ENCODE measurements around the gene BYSL.
A peak's percentile ranks its signal among the peaks of the same experiment; 100 is the strongest.
"Not testable (repeated sequence)": the region's sequence is repeated elsewhere in the genome, so short reads cannot be mapped to it uniquely, and the experiment has no call there.

BYSL gene

DNA sequence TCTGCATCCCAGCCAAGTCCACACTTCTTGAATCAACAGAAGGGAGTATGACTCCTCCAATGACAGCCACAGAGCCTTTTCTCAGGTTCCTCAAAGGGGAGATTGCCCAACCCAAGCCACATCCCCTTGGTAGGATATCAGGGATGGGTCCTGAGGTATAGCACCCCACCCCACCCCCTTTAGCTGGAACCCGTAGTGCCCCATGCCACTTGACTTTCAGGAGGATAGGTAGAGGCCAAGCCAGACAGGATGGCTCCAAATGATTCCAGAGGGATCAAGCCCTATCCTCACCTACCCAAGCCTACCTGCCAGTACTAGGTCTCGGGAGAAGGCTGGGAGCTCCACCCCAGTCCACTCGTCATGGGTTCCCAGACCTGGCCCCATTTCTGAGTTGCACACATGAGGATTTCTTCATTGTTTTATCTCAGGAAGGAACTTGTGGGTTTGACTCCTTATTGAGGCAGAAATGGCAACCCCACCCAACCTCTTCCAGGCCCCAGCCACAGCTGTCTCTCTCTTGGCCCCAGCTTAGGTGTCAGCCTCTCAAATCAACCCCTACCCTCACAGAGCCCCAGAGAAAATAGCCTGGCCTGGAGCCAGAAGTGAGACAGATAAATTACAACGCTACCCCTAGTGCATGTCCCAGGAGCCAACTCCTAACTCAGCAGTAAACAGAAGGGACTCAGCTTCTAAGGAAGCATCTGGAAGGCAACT lies 16.7 kb downstream of the BYSL start:
- Histone ChIP-seq H3K9me3 (replicated peaks; ENCODE audit: low read length) (no peaks in the 10 kb centered on the region), H3K4me2 (ENCODE audit: low read length) (peak overlapping the region; percentile 96), H3K9ac (ENCODE audit: low read depth, low read length) (no peak overlapping the region), H3K36me3 (ENCODE audit: insufficient read depth, low read length) (peaks cover 46% of the 10 kb centered on the region), H3K4me3 (ENCODE audit: low read length) (no peak overlapping the region), H3K4me1 (ENCODE audit: control insufficient read depth, insufficient read depth, low read length) (peaks cover 51% of the 10 kb centered on the region), H3K27me3 (ENCODE audit: control insufficient read depth, insufficient read depth, low read length) (no peaks in the 10 kb centered on the region)

DNA sequence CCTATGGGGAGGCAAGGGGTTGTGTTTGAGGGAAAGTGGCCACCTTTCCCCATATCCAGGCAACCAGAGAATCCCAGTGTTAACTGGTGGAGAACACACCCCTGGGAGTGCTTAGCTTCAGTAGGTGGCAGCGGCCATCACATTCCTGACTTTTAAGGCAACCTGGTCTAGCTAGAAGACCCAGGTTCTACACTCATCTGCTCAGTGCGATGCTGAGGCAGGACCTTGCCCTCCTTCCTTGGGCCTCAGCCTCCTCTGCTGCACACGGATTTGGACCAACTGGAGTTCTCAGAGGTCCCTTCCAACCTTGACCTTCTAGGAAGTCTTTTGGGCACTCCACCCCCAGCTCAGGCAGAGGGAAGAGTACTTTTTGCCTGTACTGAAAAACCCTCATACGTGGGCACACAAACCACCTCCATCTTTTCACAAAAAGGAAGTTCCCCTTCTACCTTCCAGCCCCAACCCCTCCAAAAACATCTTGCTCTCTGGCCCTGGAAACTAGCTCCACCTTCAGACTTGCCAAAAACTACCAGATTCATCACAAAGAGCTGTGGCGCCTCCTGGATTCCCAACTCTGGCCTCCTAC lies 17.4 kb downstream of the BYSL start:
- Histone ChIP-seq H3K9me3 (replicated peaks; ENCODE audit: low read length) (no peaks in the 10 kb centered on the region), H3K4me3 (ENCODE audit: low read length) (peak overlapping the region; percentile 94), H3K4me2 (ENCODE audit: low read length) (peak overlapping the region; percentile 96), H3K36me3 (ENCODE audit: insufficient read depth, low read length) (peaks cover 41% of the 10 kb centered on the region), H3K27me3 (ENCODE audit: control insufficient read depth, insufficient read depth, low read length) (no peaks in the 10 kb centered on the region), H3K4me1 (ENCODE audit: control insufficient read depth, insufficient read depth, low read length) (peaks cover 51% of the 10 kb centered on the region), H3K9ac (ENCODE audit: low read depth, low read length) (peak overlapping the region; percentile 89)

DNA sequence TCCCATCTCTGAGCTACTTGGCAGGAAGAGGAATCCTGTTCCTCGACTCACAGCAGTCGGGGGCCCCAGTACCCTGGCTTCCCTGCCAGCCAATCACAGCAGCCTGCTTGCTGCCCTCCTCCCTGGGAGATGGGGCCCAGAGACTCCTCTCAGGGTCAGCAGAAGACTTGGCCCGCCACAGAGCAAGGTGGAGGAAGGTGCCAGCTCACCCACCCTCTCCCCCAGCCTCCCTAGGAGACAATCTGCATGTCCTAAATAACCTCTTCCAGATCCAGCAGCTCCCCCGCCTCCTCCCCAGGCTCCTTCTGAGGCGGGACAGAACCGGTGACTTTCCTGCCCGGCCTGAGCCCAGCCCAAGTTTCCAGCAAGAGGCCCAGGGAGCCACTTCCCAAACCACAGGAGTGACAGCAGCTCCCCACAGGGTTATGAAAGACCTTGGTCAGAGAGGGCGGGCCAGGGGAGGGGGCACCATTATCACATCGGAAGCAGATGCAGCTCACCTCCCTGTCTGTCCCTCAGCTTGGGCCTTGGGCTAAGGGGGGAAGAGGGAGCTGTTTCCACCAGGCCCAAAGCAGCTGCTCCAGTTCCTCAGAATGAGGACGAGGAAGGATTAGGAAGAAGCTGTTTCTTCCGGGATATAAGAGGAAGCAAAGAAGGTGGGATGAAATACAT lies 18.0 kb downstream of the BYSL start:
- Histone ChIP-seq H3K36me3 (ENCODE audit: insufficient read depth, low read length) (peaks cover 36% of the 10 kb centered on the region), H3K4me2 (ENCODE audit: low read length) (peak overlapping the region; percentile 96), H3K4me3 (ENCODE audit: low read length) (peak overlapping the region; percentile 94), H3K27me3 (ENCODE audit: control insufficient read depth, insufficient read depth, low read length) (no peaks in the 10 kb centered on the region), H3K4me1 (ENCODE audit: control insufficient read depth, insufficient read depth, low read length) (peaks cover 51% of the 10 kb centered on the region), H3K9me3 (replicated peaks; ENCODE audit: low read length) (no peaks in the 10 kb centered on the region), H3K9ac (ENCODE audit: low read depth, low read length) (peak overlapping the region; percentile 89)

DNA sequence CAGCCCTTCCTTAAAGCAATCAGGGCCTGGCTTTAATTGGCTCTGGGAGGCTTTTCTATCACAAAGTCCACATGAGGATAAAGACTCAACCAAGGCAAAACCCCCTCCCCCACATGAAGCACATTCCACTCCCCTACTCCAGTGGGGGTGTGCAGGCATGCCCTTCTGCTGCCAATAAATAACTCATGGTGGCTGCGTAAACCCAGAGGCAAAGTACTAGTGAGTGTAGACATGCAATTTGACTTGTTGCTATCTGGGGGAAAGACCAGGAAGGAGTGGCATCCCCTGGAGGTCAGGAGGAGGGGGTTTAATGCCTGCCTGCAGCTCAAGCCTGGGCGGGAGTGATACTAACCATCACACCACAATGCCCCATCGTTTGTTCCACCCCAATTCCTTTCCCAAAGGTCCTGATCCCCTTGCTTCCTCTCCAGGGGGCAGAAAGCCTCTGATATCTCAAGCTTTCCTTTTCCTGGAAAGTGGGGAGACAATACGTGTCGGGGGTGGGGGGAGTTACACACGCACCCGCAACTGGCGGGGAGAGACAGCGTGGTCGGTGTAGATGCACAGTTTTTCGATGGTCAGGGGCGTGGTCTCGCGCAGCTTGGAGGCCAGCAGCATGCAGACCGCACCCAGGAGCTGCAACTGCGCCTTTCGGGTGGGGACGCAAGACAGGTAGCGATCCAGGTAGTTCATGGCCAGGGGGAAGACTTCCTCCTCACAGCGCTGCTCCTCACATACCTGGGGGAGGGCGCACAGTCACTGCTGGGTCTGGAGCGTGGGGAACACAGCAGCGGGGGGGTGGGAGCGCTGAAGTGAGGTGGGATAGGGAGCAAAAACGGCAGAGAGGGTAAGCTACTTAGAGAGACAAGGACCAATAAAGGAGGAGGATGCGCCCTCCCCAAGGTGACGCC lies 18.8 kb downstream of the BYSL start:
- H3K36me3 ChIP-seq (ENCODE audit: insufficient read depth, low read length): peaks cover 28% of the 10 kb centered on the region
- no peaks in the 10 kb centered on the region for H3K9me3 ChIP-seq (replicated peaks; ENCODE audit: low read length)
- peak overlapping the region; percentile 89 for H3K9ac ChIP-seq (ENCODE audit: low read depth, low read length)
- peaks cover 48% of the 10 kb centered on the region for H3K4me1 ChIP-seq (ENCODE audit: control insufficient read depth, insufficient read depth, low read length)
- peak overlapping the region; percentile 96 for H3K4me2 ChIP-seq (ENCODE audit: low read length)
- peak overlapping the region; percentile 94 for H3K4me3 ChIP-seq (ENCODE audit: low read length)
- no peaks in the 10 kb centered on the region for H3K27me3 ChIP-seq (ENCODE audit: control insufficient read depth, insufficient read depth, low read length)

DNA sequence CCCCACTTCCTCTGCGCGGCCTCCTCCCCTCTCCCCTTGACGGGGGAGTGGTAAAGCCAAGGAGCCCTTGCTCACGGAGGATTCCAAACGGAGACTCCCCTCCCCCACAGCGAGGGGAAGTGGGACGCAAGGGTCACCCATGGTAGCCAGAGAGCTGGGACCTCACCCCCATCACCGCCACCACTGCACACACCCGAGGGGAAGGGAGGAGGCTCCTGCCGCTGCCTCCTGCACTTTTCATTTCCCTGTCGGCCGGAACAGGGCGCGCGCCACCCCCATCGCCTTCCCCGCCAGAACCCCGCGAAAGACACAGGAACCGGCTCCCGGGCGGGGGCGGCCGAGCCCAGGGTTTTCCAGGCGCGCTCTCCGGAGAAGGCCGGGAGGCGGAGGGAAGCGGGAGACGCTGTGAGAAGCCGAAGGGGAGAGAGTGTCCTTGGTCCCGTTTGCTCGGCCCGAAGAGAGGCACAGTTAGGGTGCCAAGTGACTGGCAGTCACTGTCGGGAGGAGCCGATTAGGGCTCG lies 19.5 kb downstream of the BYSL start:
- Histone ChIP-seq H3K4me1 (ENCODE audit: control insufficient read depth, insufficient read depth, low read length) (peaks cover 46% of the 10 kb centered on the region), H3K4me3 (ENCODE audit: low read length) (peak overlapping the region; percentile 94), H3K9me3 (replicated peaks; ENCODE audit: low read length) (no peaks in the 10 kb centered on the region), H3K9ac (ENCODE audit: low read depth, low read length) (peak overlapping the region; percentile 89), H3K4me2 (ENCODE audit: low read length) (peak overlapping the region; percentile 96), H3K36me3 (ENCODE audit: insufficient read depth, low read length) (peaks cover 21% of the 10 kb centered on the region), H3K27me3 (ENCODE audit: control insufficient read depth, insufficient read depth, low read length) (no peaks in the 10 kb centered on the region)

DNA sequence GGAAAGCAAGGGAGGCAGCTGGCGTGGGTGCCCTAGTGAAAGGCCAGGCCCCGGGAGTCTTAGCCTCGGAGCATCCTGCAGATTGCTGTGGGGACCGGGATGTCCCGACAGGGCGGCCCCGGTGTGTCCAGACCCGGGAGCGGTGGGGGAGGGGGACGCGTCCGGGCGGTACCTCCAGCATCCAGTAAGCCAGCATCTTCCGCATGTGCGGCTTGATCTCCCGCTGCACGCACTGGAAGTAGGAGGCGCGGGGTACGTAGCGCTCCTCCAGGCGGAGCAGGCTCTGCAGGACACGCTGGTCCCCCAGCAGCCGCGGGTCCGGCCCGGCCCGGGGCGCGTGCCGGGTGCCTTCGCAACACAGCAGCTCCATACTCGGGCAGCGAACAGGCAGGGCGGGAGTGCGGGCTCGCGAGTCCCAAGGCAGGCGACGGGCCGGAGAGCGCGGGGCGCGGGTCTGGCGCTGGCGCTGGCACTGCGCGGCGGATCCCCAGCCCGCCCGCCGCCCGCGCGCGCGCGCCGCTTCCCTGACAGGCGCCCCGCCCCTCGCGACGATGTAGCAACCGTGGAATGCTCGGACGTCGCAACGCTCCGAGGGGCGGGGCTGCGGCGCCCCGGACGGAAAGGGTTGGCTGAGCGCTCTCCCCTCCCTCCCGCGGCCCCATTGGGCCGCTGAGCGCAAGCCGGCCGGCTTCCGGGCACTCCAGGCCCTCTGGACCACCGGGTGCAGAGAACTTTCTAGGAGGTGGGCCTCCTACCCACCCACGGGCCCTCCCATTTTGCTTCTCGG lies 20.2 kb downstream of the BYSL start, which contains the start of gene CCND3:
TSS of gene CCND3 (minus strand) at position 529 of the 787 bp plus-strand sequence. CDS start at position 370, 159 bp downstream.
- Histone ChIP-seq H3K9me3 (replicated peaks; ENCODE audit: low read length) (no peaks in the 10 kb centered on the region), H3K9ac (ENCODE audit: low read depth, low read length) (peak within 1 kb of the TSS; percentile 89)

DNA sequence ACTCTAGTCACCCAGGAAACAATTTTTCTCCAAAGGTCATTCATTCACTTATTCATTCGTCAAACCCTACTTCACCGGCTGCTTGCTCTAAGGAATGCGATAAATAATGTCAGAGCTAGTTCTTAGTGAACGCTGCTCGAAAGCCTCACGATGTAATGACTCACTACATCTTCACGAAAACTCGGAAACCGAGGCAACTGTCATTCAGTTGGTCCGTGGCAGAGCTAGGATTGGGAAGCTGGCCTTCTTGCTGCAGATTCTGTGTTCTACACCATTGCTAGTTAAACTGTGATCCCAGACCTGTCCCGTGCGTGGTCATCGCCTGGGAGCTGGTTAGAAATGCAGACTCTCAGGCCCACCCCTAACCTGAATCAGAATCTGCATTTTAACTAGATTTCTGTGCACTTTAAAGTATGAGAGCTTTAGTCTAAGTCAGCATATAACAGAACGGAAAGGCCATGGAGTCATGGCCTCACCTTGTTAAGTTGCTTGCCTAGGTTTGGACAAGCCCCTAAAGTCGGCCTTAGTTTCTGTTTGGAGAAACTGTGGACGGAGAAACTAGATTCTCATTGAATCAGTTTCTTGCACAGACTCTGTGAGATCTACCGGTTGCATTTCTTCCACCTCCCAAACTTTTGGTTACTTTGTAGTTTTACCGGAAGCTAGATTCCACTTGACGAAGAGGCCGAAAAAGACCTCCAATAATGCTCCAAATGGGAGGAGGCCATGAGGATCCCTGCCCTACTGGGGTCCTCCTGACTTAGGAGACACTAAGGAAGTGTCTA lies 21.0 kb downstream of the BYSL start:
- Histone ChIP-seq H3K36me3 (ENCODE audit: insufficient read depth, low read length) (peaks cover 11% of the 10 kb centered on the region), H3K4me2 (ENCODE audit: low read length) (peak overlapping the region; percentile 96), H3K27me3 (ENCODE audit: control insufficient read depth, insufficient read depth, low read length) (no peaks in the 10 kb centered on the region), H3K9ac (ENCODE audit: low read depth, low read length) (peak overlapping the region; percentile 89), H3K4me3 (ENCODE audit: low read length) (peak overlapping the region; percentile 94), H3K9me3 (replicated peaks; ENCODE audit: low read length) (no peaks in the 10 kb centered on the region), H3K4me1 (ENCODE audit: control insufficient read depth, insufficient read depth, low read length) (peaks cover 36% of the 10 kb centered on the region)

More for the DNA sequence above, 20.2 kb downstream of the BYSL start, which contains the start of gene CCND3:
- Histone ChIP-seq H3K27me3 (ENCODE audit: control insufficient read depth, insufficient read depth, low read length) (no peaks in the 10 kb centered on the region), H3K36me3 (ENCODE audit: insufficient read depth, low read length) (peaks cover 18% of the 10 kb centered on the region), H3K4me3 (ENCODE audit: low read length) (peak within 1 kb of the TSS; percentile 94), H3K4me2 (ENCODE audit: low read length) (peak within 1 kb of the TSS; percentile 96), H3K4me1 (ENCODE audit: control insufficient read depth, insufficient read depth, low read length) (peaks cover 41% of the 10 kb centered on the region)

DNA sequence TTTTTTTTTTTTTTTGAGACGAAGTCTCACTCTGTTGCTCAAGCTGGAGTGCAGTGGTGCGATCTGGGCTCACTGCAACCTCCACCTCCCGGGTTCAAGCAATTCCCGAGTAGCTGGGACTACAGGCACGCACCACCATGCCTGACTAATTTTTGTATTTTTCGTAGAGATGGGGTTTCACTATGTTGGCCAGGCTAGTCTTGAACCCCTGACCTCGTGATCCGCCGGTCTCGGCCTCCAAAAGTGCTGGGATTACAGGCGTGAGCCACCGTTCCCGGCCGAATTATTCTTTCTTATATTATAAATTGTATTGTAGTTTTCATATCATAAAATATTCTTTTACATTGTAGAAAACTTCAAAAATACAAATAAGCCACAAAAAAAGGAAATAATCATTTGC lies 21.6 kb downstream of the BYSL start:
- H3K4me1 ChIP-seq (ENCODE audit: control insufficient read depth, insufficient read depth, low read length): peaks cover 33% of the 10 kb centered on the region
- H3K36me3 ChIP-seq (ENCODE audit: insufficient read depth, low read length); H3K4me3 ChIP-seq (ENCODE audit: low read length); H3K4me2 ChIP-seq (ENCODE audit: low read length); H3K27me3 ChIP-seq (ENCODE audit: control insufficient read depth, insufficient read depth, low read length); H3K9ac ChIP-seq (ENCODE audit: low read depth, low read length); H3K9me3 ChIP-seq (replicated peaks; ENCODE audit: low read length): not testable (repeated sequence)

DNA sequence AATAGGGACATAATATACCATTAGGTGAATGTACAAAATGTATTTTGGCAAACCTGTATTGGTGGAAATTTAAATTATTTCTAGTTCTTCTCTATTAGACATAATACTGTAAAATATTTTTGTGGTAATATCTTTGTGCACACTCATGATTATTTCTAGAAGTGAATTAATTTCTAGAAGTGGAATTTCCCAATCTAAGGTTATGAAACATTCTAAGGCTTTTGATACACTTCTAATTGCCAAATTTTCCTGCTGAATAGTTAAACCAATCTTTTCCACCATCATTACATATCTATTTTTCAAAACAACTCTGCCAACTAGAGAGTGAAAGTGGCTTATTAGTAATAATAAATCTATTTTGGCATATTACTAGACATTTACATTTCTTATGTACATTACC lies 22.2 kb downstream of the BYSL start:
- Histone ChIP-seq H3K9me3 (replicated peaks; ENCODE audit: low read length) (no peaks in the 10 kb centered on the region), H3K27me3 (ENCODE audit: control insufficient read depth, insufficient read depth, low read length) (no peaks in the 10 kb centered on the region), H3K4me3 (ENCODE audit: low read length) (no peak overlapping the region), H3K36me3 (ENCODE audit: insufficient read depth, low read length) (no peaks in the 10 kb centered on the region), H3K4me2 (ENCODE audit: low read length) (no peak overlapping the region), H3K9ac (ENCODE audit: low read depth, low read length) (no peak overlapping the region), H3K4me1 (ENCODE audit: control insufficient read depth, insufficient read depth, low read length) (peaks cover 27% of the 10 kb centered on the region)

Measured in skeletal muscle satellite cell (primary cell).